ENCODE results near the gene RNPEPL1.

Gene RNPEPL1

DNA sequence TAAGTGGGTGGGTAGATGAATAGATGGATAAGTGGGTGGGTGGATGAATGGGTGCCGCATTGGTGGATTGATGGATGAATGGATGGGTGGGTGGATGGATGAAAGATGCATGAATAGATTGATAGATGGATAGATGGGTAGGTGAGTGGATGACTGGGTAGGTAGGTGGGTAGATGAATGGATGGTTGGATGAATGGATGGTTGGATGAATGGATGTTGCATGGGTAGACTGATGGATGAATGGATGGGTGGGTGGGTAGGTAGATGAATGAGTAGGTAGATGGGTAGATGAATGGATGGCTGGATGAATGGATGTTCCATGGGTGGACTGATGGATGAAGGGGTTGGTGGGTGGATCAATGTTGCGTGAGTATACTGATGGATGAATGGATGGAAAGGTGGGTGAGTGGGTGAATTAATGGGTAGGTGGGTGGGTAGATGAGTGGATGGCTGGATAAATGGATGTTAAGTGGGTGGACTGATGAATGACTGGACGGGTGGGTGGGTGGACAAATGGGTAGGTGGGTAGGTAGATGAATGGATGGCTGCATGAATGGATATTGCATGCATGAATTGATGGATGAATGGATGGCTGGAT lies 41.0 kb upstream of the RNPEPL1 start:
- H3K4me1 Mint-ChIP-seq = no peaks in the 10 kb centered on the region
- H3K27me3 Mint-ChIP-seq (ENCODE audit: low read depth) = no peaks in the 10 kb centered on the region
- H3K4me3 Mint-ChIP-seq = no peak overlapping the region
- TF ChIP-seq, protein P1, sequence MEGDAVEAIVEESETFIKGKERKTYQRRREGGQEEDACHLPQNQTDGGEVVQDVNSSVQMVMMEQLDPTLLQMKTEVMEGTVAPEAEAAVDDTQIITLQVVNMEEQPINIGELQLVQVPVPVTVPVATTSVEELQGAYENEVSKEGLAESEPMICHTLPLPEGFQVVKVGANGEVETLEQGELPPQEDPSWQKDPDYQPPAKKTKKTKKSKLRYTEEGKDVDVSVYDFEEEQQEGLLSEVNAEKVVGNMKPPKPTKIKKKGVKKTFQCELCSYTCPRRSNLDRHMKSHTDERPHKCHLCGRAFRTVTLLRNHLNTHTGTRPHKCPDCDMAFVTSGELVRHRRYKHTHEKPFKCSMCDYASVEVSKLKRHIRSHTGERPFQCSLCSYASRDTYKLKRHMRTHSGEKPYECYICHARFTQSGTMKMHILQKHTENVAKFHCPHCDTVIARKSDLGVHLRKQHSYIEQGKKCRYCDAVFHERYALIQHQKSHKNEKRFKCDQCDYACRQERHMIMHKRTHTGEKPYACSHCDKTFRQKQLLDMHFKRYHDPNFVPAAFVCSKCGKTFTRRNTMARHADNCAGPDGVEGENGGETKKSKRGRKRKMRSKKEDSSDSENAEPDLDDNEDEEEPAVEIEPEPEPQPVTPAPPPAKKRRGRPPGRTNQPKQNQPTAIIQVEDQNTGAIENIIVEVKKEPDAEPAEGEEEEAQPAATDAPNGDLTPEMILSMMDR (IDR thresholded peaks at IDR 0.05; ENCODE audit: unreplicated experiment in 3 of 3) = no peak
- no peak overlapping the region for H3K27ac Mint-ChIP-seq
- peaks cover 68% of the 10 kb centered on the region for H3K9me3 Mint-ChIP-seq
- peaks cover 89% of the 10 kb centered on the region for H3K36me3 Mint-ChIP-seq (ENCODE audit: low read depth)

DNA sequence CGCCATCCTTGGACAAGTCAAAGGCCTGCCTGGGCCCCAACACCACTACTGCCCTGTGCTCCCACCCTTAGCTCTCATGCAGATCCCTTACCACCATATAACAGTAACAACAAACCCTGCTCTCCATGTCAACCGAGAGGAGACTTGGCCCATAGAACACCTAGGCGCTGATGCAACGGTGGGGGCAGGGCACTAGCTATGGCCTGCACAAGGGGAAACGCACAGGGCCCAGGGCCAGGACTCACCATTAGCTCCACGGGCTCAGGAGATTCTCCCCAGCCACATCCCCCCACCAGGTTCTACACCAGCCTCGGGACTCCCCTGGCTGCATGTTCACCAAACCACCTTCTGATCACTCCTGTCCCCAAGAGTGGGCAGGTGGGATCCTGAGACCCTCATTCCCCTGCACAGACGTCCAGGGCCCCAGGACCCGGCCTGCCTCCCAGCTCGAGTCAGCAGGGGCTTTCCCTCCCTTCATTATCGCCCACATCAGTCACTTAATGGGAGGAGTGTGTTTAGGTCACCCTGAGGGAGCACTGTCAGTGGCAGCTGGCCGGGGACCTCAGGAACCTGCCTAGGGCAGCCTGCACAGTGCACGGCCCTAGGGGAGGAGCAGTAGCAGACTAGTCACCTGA lies 39.8 kb upstream of the RNPEPL1 start:
- peaks cover 65% of the 10 kb centered on the region for H3K9me3 Mint-ChIP-seq
- H3K27ac Mint-ChIP-seq = no peak overlapping the region
- no peak overlapping the region for H3K4me3 Mint-ChIP-seq
- H3K4me1 Mint-ChIP-seq = no peaks in the 10 kb centered on the region
- no peaks in the 10 kb centered on the region for H3K27me3 Mint-ChIP-seq (ENCODE audit: low read depth)
- TF ChIP-seq, protein P1 (IDR thresholded peaks at IDR 0.05; ENCODE audit: unreplicated experiment in 3 of 3) = no peak
- H3K36me3 Mint-ChIP-seq (ENCODE audit: low read depth) = peaks cover 90% of the 10 kb centered on the region

DNA sequence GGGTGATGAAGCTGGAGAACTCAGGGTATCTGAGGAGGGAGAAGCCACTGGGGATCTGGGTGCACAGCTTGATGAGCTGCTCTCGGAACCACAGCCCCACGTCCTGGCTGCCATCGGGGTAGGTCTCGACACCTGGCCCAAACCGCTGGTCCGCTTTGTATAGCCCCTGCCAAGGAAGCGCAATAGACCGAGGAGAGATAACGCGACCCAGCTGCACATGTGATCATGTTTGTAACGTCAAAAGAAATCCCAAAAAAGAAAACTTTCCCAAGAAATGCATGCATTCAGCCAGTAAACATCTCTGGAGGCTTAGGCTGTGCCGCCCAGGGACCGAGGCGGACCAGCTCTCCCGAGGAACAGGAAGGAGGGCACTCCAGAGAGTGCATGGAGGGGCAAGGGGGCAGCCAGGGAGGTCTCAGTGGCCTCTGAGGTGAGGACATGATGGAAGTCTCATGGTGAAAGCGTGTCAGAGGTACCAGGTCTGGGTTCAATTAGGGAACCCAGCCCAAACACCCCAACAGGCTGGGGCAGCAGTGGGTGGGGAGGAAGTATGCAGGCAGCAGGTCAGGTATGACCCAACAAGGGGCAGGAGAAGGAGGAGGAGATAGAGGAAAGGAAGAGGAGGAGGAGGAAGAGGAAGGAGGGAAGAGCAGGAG lies 38.8 kb upstream of the RNPEPL1 start:
- Mint-ChIP-seq H3K36me3 (ENCODE audit: low read depth) (peaks cover 89% of the 10 kb centered on the region), H3K4me3 (no peak overlapping the region), H3K27me3 (ENCODE audit: low read depth) (no peaks in the 10 kb centered on the region), H3K9me3 (peaks cover 64% of the 10 kb centered on the region), H3K4me1 (no peaks in the 10 kb centered on the region), H3K27ac (no peak overlapping the region)
- TF ChIP-seq, protein P1 (IDR thresholded peaks at IDR 0.05; ENCODE audit: unreplicated experiment in 3 of 3) = no peak

DNA sequence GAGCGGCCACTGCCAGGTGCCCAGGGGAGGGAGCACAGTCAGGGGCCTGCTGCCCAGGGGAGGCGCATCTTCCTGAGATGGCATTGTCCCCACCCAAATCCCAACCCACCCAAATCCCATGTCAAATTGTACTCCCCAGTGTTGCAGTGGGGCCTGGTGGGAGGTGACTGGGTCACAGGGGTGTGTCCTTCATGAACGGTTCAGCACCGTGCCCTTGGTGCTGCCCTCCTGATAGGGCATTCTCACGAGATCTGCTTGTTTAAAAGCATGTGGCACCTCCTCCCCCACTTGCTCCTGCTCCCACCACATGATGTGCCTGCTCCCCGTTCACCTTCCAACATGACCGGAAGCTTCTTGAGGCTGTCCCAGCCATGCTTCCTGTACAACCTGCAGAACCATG lies 38.1 kb upstream of the RNPEPL1 start:
- TF ChIP-seq, protein P1 (IDR thresholded peaks at IDR 0.05; ENCODE audit: unreplicated experiment in 3 of 3) = no peak
- Mint-ChIP-seq H3K9me3 (peaks cover 58% of the 10 kb centered on the region), H3K4me1 (no peaks in the 10 kb centered on the region), H3K4me3 (no peak overlapping the region), H3K36me3 (ENCODE audit: low read depth) (peaks cover 87% of the 10 kb centered on the region), H3K27ac (no peak overlapping the region), H3K27me3 (ENCODE audit: low read depth) (no peaks in the 10 kb centered on the region)

DNA sequence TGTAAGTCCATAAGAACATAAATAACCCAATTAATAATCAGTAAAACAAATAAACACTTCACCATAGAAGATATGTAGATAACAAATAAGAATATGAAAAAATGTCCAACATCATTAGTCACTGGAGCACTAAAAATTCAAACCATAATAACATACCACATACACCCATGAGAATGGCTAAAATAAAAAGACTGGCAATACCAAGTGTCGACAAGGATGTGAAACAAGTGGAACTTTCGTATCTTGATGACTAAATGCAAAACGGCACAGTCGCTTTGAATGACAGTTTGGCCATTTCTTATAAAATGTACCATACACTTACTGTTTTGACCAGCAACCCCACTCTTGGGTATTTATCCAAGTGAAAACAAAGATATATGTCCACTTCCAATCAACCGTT lies 37.2 kb upstream of the RNPEPL1 start:
- TF ChIP-seq, protein P1 (IDR thresholded peaks at IDR 0.05; ENCODE audit: unreplicated experiment in 3 of 3) = no peak
- Mint-ChIP-seq H3K27ac (no peak overlapping the region), H3K9me3 (peaks cover 52% of the 10 kb centered on the region), H3K4me3 (no peak overlapping the region), H3K36me3 (ENCODE audit: low read depth) (peaks cover 88% of the 10 kb centered on the region), H3K4me1 (no peaks in the 10 kb centered on the region), H3K27me3 (ENCODE audit: low read depth) (no peaks in the 10 kb centered on the region)
